Coronary artery (tissue), 2 donors: ENCODE measurements around the gene TRIAP1.

Experiments used
- DNase-seq: peaks from one replicate; pipeline ENCODE4 v3.0.0-alpha.2; 2017; ENCODE audit warnings: low spot score
- H3K27ac ChIP-seq, 2 donors: fragments of 200-600 bp; sonication (generic); one replicate each; pipeline ENCODE4 v1.5.1; 2016 to 2019
- H3K4me3 ChIP-seq: fragments of 200-600 bp; sonication (generic); 2 replicates; pipeline ENCODE4 v1.5.1; 2016; ENCODE audit warnings: mild to moderate bottlenecking, moderate library complexity
- CTCF ChIP-seq: fragments of 200-600 bp; sonication (generic); IDR thresholded peaks from one replicate; pipeline ENCODE4 v1.5.1; 2019; ENCODE audit warnings: antibody characterized with exemption

Gene TRIAP1

DNA sequence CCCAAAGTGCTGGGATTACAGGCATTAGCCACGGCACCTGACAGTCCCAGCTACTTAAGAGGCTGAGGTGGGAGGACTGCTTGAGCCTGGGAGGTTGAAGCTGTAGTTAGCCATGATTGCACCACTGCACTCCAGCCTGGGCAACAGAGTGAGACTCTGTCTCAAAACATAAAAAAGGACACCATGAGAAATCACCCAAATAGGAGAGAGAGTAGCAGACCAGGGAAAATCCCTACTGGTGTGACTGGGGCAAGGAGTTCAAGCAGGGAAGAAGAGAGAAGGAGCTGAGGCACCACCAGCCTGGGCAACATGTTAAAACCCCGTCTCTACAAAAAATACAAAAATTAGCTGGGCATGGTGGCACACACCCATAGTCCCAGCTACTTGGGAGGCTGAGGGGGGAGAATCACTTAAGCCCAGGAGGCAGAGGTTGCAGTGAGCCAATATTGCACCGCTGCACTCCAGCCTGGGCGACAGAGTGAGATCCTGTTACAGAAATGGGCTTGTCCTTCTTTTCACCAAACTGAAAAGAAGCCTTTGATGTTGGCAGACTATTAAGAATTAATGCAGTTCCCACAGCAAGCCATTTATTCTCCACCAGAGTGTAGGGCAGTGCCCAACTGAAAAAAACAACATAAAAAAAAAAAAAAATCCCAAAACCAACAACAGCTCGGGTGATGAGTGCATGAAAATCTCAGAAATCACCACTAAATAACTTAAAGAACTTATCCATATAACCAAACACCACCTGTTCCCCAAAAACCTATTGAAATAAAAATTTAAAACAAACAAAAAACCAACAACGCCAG lies 27.8 kb upstream of the TRIAP1 start:
- no peak overlapping the region for H3K4me3 ChIP-seq
- TF ChIP-seq CTCF = no peak
- no peak for DNase-seq
- H3K27ac ChIP-seq = no peak overlapping the region

DNA sequence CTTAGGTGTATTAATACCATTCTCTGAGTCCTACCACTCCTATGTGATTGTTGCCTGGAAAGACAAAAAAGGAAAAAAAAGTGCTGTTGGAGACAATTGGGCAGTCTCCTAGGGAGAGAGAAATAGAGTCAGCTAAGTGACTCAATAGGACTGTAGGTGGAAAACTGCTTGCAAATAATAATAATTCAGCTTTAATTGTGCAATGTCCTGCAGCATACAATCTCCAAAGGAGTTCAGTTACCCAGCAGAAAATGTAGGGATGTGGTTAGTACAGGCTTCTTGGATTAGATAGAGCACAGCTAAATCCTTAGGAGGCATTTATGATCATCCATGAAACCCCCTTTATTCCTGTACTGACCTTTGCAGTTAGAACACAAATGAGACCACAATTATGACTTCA lies 26.3 kb upstream of the TRIAP1 start:
- no peak for TF ChIP-seq CTCF
- DNase-seq = no peak
- H3K27ac ChIP-seq = no peak overlapping the region

GRCh38 chr12:120470150-120470784 lies 24.1 kb upstream of the TRIAP1 start:
- DNase-seq = peak; percentile 74

More for the DNA sequence above, 26.3 kb upstream of the TRIAP1 start:
- H3K4me3 ChIP-seq = no peak overlapping the region

DNA sequence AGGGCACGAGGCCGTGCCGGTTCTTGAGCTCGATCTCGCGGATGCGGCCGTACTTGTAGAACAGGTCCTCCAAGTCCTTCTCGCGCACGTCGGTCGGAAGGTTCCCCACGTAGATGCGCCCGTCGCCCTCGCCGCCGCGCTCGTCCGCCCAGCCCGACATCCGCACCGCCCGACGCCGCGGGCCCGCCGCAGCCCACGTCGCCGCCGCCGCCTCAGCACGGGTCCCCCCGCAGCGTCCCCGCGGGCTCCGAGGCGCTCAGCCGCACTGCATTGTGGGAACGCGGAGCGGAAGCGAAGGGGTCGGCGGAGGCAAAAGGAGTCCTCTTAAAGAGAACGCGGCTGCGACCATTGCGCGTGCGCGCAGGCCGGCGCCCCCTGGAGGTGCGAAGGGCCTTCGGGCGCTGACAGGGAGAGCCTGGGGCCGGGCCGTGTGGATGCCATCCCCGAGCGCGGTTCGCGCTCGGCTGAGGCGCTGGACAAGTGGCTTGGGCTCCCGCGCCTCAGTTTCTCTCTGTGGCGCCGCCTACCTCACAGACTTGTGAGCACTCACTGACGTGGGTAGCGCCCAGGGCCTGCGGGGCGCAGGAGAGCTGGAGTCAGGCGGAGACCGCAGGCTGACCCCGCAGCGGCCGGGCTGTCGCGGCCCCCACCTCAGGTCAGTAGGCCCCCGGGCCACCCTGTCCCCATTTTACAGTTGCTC lies 23.4 kb upstream of the TRIAP1 start, which contains the start of gene SRSF9:
SRSF9 (minus strand) TSS at position 299 of the 700 bp plus-strand sequence; CDS start at position 160, 139 bp downstream.
- peak; percentile 88 for TF ChIP-seq CTCF
- Histone ChIP-seq H3K27ac (peak within 1 kb of the TSS; percentile 93 to 96), H3K4me3 (peak within 1 kb of the TSS; percentile 92)
- peak; percentile 96 for DNase-seq

More at GRCh38 chr12:120470150-120470784, 24.1 kb upstream of the TRIAP1 start:
- Histone ChIP-seq H3K27ac (peak overlapping the region; percentile 93 to 96), H3K4me3 (peak overlapping the region; percentile 92)
- no peak for TF ChIP-seq CTCF

GRCh38 chr12:120468821-120469449 lies 22.8 kb upstream of the TRIAP1 start:
- TF ChIP-seq CTCF = no peak
- peak overlapping the region; percentile 93 to 96 for H3K27ac ChIP-seq
- H3K4me3 ChIP-seq = peak overlapping the region; percentile 92
- DNase-seq = no peak

DNA sequence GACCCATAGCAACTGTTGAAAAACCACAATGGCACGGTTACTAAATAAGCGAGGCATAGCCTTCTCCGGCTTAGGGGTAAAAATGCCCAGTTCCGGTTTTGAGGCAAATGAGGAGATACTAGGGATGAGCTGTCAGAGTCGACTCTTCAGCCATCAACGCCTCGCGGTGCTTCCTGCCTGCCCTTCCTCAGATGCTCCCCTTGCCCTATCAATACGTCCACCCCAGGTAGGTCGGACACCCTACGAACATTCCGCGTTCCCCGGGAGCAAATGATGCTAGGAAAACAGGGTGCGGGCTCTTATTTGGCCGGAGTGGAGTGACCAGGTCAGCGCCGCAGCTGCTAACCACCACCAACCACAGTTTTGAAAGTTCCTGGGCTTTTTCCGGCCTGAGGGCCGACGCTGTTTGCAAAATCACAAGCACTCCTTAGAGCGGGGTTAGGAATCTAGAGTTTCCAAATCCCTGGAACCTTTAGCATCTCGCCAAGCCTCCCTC lies 22.2 kb upstream of the TRIAP1 start:
- H3K4me3 ChIP-seq = peak overlapping the region; percentile 92
- DNase-seq = peak; percentile 78
- peak overlapping the region; percentile 93 to 96 for H3K27ac ChIP-seq
- no peak for TF ChIP-seq CTCF
